ENCODE data around the gene BRD4. TPM values are rescaled to one million over a fixed set of nuclear protein-coding genes. Genes with fewer than 3 reads are reported as not detected.

Gene BRD4
- total and polyA plus RNA-seq, 2 of the 13 experiments (the other 11 are each of a cell fraction or from before 2014, with no cell fraction given), result 10.5 to 11.4 TPM

GRCh38 chr19:15379083-15379998 is 47.0 kb upstream of the BRD4 start, which contains the start of gene AKAP8 (continued):
- TF ChIP-seq, protein P1, sequence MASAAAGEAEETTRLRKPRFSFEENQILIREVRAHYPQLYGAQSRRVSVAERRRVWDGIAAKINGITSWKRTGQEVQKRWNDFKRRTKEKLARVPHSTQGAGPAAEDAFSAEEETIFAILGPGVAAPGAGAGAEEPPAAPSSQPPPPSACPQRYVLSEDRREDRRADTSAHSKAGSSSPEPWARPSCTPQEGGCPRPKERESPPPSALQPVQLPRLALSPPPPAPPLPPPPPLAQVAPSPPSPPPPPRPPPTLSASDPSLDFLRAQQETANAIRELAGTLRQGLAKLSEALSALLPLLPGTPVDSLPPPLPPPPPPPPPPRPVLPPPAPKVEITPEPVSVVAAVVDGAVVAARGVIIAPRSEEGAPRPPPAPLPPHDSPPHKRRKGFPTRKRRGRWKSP (CRISPR knock-in tag; IDR thresholded peaks at IDR 0.05), result 0 out of 2 replicates have a peak, but pooled peaks have one; percentile 11
- peak; percentile 87 for TF ChIP-seq PAF1 (CRISPR knock-in tag; IDR thresholded peaks at IDR 0.05)
- TF ChIP-seq, protein P2, sequence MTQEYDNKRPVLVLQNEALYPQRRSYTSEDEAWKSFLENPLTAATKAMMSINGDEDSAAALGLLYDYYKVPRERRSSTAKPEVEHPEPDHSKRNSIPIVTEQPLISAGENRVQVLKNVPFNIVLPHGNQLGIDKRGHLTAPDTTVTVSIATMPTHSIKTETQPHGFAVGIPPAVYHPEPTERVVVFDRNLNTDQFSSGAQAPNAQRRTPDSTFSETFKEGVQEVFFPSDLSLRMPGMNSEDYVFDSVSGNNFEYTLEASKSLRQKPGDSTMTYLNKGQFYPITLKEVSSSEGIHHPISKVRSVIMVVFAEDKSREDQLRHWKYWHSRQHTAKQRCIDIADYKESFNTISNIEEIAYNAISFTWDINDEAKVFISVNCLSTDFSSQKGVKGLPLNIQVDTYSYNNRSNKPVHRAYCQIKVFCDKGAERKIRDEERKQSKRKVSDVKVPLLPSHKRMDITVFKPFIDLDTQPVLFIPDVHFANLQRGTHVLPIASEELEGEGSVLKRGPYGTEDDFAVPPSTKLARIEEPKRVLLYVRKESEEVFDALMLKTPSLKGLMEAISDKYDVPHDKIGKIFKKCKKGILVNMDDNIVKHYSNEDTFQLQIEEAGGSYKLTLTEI (CRISPR knock-in tag; conservative IDR thresholded peaks at IDR 0.05), result no peak; the same call in 1 of the 2 replicates
- no peak for TF ChIP-seq ZBED4 (CRISPR knock-in tag; IDR thresholded peaks at IDR 0.05; ENCODE audit: borderline replicate concordance)
- no peak; the same call in 1 of the 2 replicates for TF ChIP-seq CBFB (CRISPR knock-in tag; IDR thresholded peaks at IDR 0.05)
- TF ChIP-seq ZNF83 (CRISPR knock-in tag; IDR thresholded peaks at IDR 0.05; ENCODE audit: borderline replicate concordance), result no peak; the same call in 1 of the 2 replicates
- TF ChIP-seq, protein P3, sequence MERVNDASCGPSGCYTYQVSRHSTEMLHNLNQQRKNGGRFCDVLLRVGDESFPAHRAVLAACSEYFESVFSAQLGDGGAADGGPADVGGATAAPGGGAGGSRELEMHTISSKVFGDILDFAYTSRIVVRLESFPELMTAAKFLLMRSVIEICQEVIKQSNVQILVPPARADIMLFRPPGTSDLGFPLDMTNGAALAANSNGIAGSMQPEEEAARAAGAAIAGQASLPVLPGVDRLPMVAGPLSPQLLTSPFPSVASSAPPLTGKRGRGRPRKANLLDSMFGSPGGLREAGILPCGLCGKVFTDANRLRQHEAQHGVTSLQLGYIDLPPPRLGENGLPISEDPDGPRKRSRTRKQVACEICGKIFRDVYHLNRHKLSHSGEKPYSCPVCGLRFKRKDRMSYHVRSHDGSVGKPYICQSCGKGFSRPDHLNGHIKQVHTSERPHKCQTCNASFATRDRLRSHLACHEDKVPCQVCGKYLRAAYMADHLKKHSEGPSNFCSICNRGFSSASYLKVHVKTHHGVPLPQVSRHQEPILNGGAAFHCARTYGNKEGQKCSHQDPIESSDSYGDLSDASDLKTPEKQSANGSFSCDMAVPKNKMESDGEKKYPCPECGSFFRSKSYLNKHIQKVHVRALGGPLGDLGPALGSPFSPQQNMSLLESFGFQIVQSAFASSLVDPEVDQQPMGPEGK (CRISPR knock-in tag; IDR thresholded peaks at IDR 0.05), result peak; percentile 61
- TF ChIP-seq ZNF180 (CRISPR knock-in tag; IDR thresholded peaks at IDR 0.05; ENCODE audit: borderline replicate concordance, low read depth), result no peak
- TF ChIP-seq KMT2B (CRISPR knock-in tag; IDR thresholded peaks at IDR 0.05), result peak; percentile 62
- 0 out of 2 replicates have a peak, but pooled peaks have one; percentile 8 for TF ChIP-seq GATA4 (IDR thresholded peaks at IDR 0.05; ENCODE audit: borderline replicate concordance, low read depth)
- TF ChIP-seq TRIM24 (CRISPR knock-in tag; IDR thresholded peaks at IDR 0.05), result no peak
- peak; percentile 42 for TF ChIP-seq TEAD3 (CRISPR knock-in tag; optimal IDR thresholded peaks at IDR 0.05; ENCODE audit: borderline replicate concordance)
- no peak for TF ChIP-seq MTF2 (CRISPR knock-in tag; IDR thresholded peaks at IDR 0.05; ENCODE audit: borderline replicate concordance)
- no peak for TF ChIP-seq BHLHE40 (IDR thresholded peaks at IDR 0.05; ENCODE audit: low read length)
- no peak for TF ChIP-seq U2AF1 (optimal IDR thresholded peaks at IDR 0.05; ENCODE audit: low read depth, low read length)
- no peak for TF ChIP-seq ZNF740 (CRISPR knock-in tag; IDR thresholded peaks at IDR 0.05)
- TF ChIP-seq RAD21 (CRISPR knock-in tag; IDR thresholded peaks at IDR 0.05), result peak; percentile 10; the same call in 1 of the 2 replicates
- TF ChIP-seq, protein P4, sequence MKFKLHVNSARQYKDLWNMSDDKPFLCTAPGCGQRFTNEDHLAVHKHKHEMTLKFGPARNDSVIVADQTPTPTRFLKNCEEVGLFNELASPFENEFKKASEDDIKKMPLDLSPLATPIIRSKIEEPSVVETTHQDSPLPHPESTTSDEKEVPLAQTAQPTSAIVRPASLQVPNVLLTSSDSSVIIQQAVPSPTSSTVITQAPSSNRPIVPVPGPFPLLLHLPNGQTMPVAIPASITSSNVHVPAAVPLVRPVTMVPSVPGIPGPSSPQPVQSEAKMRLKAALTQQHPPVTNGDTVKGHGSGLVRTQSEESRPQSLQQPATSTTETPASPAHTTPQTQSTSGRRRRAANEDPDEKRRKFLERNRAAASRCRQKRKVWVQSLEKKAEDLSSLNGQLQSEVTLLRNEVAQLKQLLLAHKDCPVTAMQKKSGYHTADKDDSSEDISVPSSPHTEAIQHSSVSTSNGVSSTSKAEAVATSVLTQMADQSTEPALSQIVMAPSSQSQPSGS (CRISPR knock-in tag; IDR thresholded peaks at IDR 0.05), result peak; percentile 75
